ENCODE results near the gene IGF1R.

DNA sequence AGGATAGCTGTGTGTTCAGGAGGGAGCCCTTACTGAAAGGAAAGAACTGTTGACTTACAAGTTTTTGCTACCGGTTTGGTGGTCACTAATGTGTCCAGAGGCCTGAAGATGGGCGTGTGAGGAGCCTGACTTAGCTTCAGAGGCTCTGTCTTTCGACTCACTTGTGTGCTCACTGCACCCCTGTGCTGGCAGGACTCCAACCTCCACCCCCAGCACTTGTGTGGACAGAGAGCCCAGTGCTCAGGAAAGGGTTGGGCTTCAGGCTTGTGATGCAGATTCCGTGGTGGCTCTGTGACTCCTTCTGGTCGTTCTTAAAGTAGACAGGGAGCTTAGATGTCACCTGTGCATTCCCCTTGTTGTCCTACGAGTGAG is 258.4 kb downstream of the IGF1R start:
- no peak for TF ChIP-seq POLR2A (IDR thresholded peaks at IDR 0.05)
- TF ChIP-seq, protein P1, sequence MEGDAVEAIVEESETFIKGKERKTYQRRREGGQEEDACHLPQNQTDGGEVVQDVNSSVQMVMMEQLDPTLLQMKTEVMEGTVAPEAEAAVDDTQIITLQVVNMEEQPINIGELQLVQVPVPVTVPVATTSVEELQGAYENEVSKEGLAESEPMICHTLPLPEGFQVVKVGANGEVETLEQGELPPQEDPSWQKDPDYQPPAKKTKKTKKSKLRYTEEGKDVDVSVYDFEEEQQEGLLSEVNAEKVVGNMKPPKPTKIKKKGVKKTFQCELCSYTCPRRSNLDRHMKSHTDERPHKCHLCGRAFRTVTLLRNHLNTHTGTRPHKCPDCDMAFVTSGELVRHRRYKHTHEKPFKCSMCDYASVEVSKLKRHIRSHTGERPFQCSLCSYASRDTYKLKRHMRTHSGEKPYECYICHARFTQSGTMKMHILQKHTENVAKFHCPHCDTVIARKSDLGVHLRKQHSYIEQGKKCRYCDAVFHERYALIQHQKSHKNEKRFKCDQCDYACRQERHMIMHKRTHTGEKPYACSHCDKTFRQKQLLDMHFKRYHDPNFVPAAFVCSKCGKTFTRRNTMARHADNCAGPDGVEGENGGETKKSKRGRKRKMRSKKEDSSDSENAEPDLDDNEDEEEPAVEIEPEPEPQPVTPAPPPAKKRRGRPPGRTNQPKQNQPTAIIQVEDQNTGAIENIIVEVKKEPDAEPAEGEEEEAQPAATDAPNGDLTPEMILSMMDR (IDR thresholded peaks at IDR 0.05), result no peak
